H1 (cell line): Measurements from ENCODE around the gene CEBPA. TPM values are rescaled to one million over a fixed set of nuclear protein-coding genes. Genes with fewer than 3 reads are reported as not detected.

ENCODE experiments used
- CTCF ChIA-PET: fragments of 300-600 bp; sonication (Branson Sonifier 250); formaldehyde crosslinking; loops from one replicate; lab custom pipeline; 2021; ENCODE audit not compliant: partially characterized antibody; lab: Charles Lee
- POLR2A ChIA-PET: fragments of 300-600 bp; sonication (Branson Sonifier 250); formaldehyde crosslinking; loops from one replicate; lab custom pipeline; 2021; ENCODE audit warnings: inconsistent platforms; ENCODE audit not compliant: partially characterized antibody; lab: Charles Lee
- DNase-seq, 2 experiments: peaks; one replicate each; pipeline versions ENCODE4 v3.0.0 to v3.0.0-alpha.2; 2010 to 2022; ENCODE audit warnings: low spot score in 2 of 2, low read depth in 1 of 2, mixed read lengths in 1 of 2
- FAIRE-seq: peaks from 2 replicates; lab custom pipeline; 2011; peaks lifted over from hg19 to GRCh38; lab: Jason Lieb, UNC
- H2AFZ ChIP-seq: 2 replicates; pipeline ENCODE4 v1.8.1; 2012; ENCODE audit warnings: low read length, inconsistent platforms
- H2AK5ac ChIP-seq: 2 replicates; pipeline ENCODE4 v1.6.1; 2013; ENCODE audit warnings: low read depth, low read length
- H2BK120ac ChIP-seq: replicated peaks from 2 replicates; pipeline ENCODE3; 2013; ENCODE audit warnings: low read depth, low read length, inconsistent platforms
- H2BK12ac ChIP-seq: 2 replicates; pipeline ENCODE4 v1.6.1; 2013; ENCODE audit warnings: low read depth, low read length
- H2BK15ac ChIP-seq: 2 replicates; pipeline ENCODE4 v1.6.1; 2013; ENCODE audit warnings: low read length
- H2BK20ac ChIP-seq: 2 replicates; pipeline ENCODE4 v1.6.1; 2013; ENCODE audit warnings: low read length
- H2BK5ac ChIP-seq: 2 replicates; pipeline ENCODE4 v1.6.1; 2013; ENCODE audit warnings: low read depth, low read length
- H3K14ac ChIP-seq: 2 replicates; pipeline ENCODE4 v1.6.1; 2013; ENCODE audit warnings: inconsistent platforms; ENCODE audit not compliant: insufficient read length
- H3K18ac ChIP-seq: 2 replicates; pipeline ENCODE4 v1.6.1; 2013; ENCODE audit warnings: low read length; ENCODE audit errors: extremely low read depth
- H3K23ac ChIP-seq: 2 replicates; pipeline ENCODE4 v1.6.1; 2013; ENCODE audit warnings: inconsistent platforms; ENCODE audit not compliant: insufficient read length
- H3K23me2 ChIP-seq: 2 replicates; pipeline ENCODE4 v1.6.1; 2013; ENCODE audit warnings: low read depth, low read length
- H3K27ac ChIP-seq: 2 replicates; pipeline ENCODE4 v1.6.1; 2011; ENCODE audit warnings: low read depth, low read length, inconsistent platforms
- H3K27me3 ChIP-seq, 4 experiments: replicated peaks in 1 of 4; 1 replicate in 1 of 4; 2 replicates in 3 of 4; pipeline versions ENCODE4 v1.6.1 to v1.8.1; 2011 to 2013; ENCODE audit warnings: low read length in 3 of 4, mild to moderate bottlenecking in 3 of 4, inconsistent platforms in 2 of 4, mixed read lengths in 2 of 4, moderate library complexity in 1 of 4; ENCODE audit not compliant: control insufficient read depth in 3 of 4, insufficient read depth in 3 of 4; ENCODE audit errors: extremely low read depth in 1 of 4
- H3K36me3 ChIP-seq, 4 experiments: 2 replicates each; pipeline versions ENCODE4 v1.6.1 to v1.8.1; 2011 to 2013; ENCODE audit warnings: mild to moderate bottlenecking in 4 of 4, low read length in 3 of 4, moderate library complexity in 2 of 4, control low read depth in 1 of 4, inconsistent platforms in 1 of 4; ENCODE audit not compliant: insufficient read depth in 4 of 4, control insufficient read depth in 2 of 4
- H3K4ac ChIP-seq: replicated peaks from 2 replicates; pipeline ENCODE3; 2013; ENCODE audit warnings: low read length, low read depth, mixed read lengths, inconsistent platforms; ENCODE audit not compliant: insufficient read length
- H3K4me1 ChIP-seq, 4 experiments: replicated peaks in 1 of 4; 1 replicate in 1 of 4; 2 replicates in 3 of 4; pipeline versions ENCODE4 v1.6.1 to v1.8.1; 2011 to 2013; ENCODE audit warnings: low read length in 3 of 4, inconsistent platforms in 2 of 4, mixed read lengths in 1 of 4; ENCODE audit not compliant: insufficient read depth in 4 of 4, control insufficient read depth in 3 of 4
- H3K4me2 ChIP-seq, 2 experiments: 2 replicates each; pipeline versions ENCODE4 v1.6.1 to v1.8.1; 2011 to 2013; ENCODE audit warnings: low read depth in 2 of 2, low read length in 2 of 2, control low read depth in 1 of 2, inconsistent platforms in 1 of 2, mild to moderate bottlenecking in 1 of 2; ENCODE audit not compliant: insufficient read depth in 1 of 2
- H3K4me3 ChIP-seq, 4 experiments: fragments of 200-600, 300-600 bp in 1 of 4; sonication (generic), shearing (Covaris generic), sonication (Bioruptor Twin) in 1 of 4; 2 replicates each; pipeline versions ENCODE4 v1.5.1 to v1.8.1; 2011 to 2016; ENCODE audit warnings: low read length in 4 of 4, low read depth in 3 of 4, control low read depth in 2 of 4, inconsistent platforms in 2 of 4, mild to moderate bottlenecking in 2 of 4, mixed read lengths in 1 of 4, moderate library complexity in 1 of 4; ENCODE audit not compliant: insufficient read depth in 2 of 4; ENCODE audit errors: extremely low read depth in 1 of 4
- H3K56ac ChIP-seq: replicated peaks from 2 replicates; pipeline ENCODE3; 2013; ENCODE audit warnings: low read depth, mild to moderate bottlenecking, mixed read lengths, low read length, inconsistent platforms; ENCODE audit not compliant: insufficient read length
- H3K79me1 ChIP-seq: 2 replicates; pipeline ENCODE4 v1.6.1; 2013; ENCODE audit warnings: low read depth, low read length, control low read depth
- H3K79me2 ChIP-seq, 2 experiments: 2 replicates each; pipeline versions ENCODE4 v1.6.1 to v1.8.1; 2012 to 2013; ENCODE audit warnings: low read length in 2 of 2, mild to moderate bottlenecking in 2 of 2, inconsistent platforms in 1 of 2; ENCODE audit not compliant: insufficient read depth in 2 of 2, control insufficient read depth in 1 of 2
- H3K9ac ChIP-seq, 4 experiments: replicated peaks in 1 of 4; 1 replicate in 1 of 4; 2 replicates in 3 of 4; pipeline versions ENCODE4 v1.6.1 to v1.8.1; 2011 to 2013; ENCODE audit warnings: low read depth in 3 of 4, low read length in 3 of 4, control low read depth in 2 of 4, mild to moderate bottlenecking in 2 of 4, moderate library complexity in 2 of 4, inconsistent platforms in 1 of 4; ENCODE audit errors: extremely low read depth in 1 of 4
- H3K9me3 ChIP-seq, 2 experiments: 2 replicates each; pipeline versions ENCODE4 v1.6.1 to v1.8.1; 2012 to 2013; ENCODE audit warnings: mild to moderate bottlenecking in 2 of 2, moderate library complexity in 2 of 2, control low read depth in 1 of 2, inconsistent platforms in 1 of 2, low read depth in 1 of 2, low read length in 1 of 2, mixed read lengths in 1 of 2; ENCODE audit not compliant: insufficient read depth in 2 of 2
- H4K20me1 ChIP-seq, 2 experiments: replicated peaks in 1 of 2; 2 replicates each; pipeline versions ENCODE3 to v1.8.1; 2011 to 2013; ENCODE audit warnings: inconsistent platforms in 2 of 2, low read length in 2 of 2, mild to moderate bottlenecking in 1 of 2; ENCODE audit not compliant: insufficient read depth in 2 of 2, control insufficient read depth in 1 of 2
- H4K5ac ChIP-seq: 2 replicates; pipeline ENCODE4 v1.6.1; 2013; ENCODE audit warnings: low read length, low read depth, mixed read lengths, inconsistent platforms; ENCODE audit not compliant: insufficient read length
- H4K8ac ChIP-seq: 2 replicates; pipeline ENCODE4 v1.8.0; 2013; ENCODE audit warnings: mild to moderate bottlenecking, moderate library complexity, low read length, inconsistent platforms; ENCODE audit not compliant: insufficient read depth; ENCODE audit errors: extremely low read depth
- H4K91ac ChIP-seq: replicated peaks from 2 replicates; pipeline ENCODE3; 2013; ENCODE audit warnings: low read length, mixed read lengths, inconsistent platforms; ENCODE audit not compliant: insufficient read length
- CBX8 ChIP-seq: fragments of 300-800, 300-1000 bp; sonication (generic); IDR thresholded peaks from 2 replicates; pipeline ENCODE4 v1.7.1; 2016; ENCODE audit warnings: low read depth, low read length, borderline replicate concordance
- CHD1 ChIP-seq: IDR thresholded peaks from 2 replicates; pipeline ENCODE4 v1.6.1; 2012; ENCODE audit warnings: low read depth, low read length, improper control_type of control experiment
- CHD2 ChIP-seq: IDR thresholded peaks from 2 replicates; pipeline ENCODE4 v1.6.1; 2012; ENCODE audit warnings: low read length, improper control_type of control experiment
- EGR1 ChIP-seq: IDR thresholded peaks from 2 replicates; pipeline ENCODE4 v1.6.1; 2011; ENCODE audit warnings: low read depth, low read length, borderline replicate concordance
- EZH2 ChIP-seq: fragments of 200-600 bp; sonication (generic); IDR thresholded peaks from 2 replicates; pipeline ENCODE4 v1.7.1; 2012; ENCODE audit warnings: low read depth, mild to moderate bottlenecking, moderate library complexity, low read length, inconsistent platforms; ENCODE audit not compliant: severe bottlenecking
- NANOG ChIP-seq: IDR thresholded peaks from 2 replicates; pipeline ENCODE4 v1.6.1; 2011; ENCODE audit warnings: low read length, low read depth, mild to moderate bottlenecking, inconsistent platforms; ENCODE audit not compliant: insufficient read depth, poor library complexity, severe bottlenecking
- PHF8 ChIP-seq: fragments of 200-600 bp; sonication (generic); conservative IDR thresholded peaks from 2 replicates; pipeline ENCODE4 v1.7.1; 2012; ENCODE audit warnings: low read depth, mild to moderate bottlenecking, inconsistent platforms, low read length, moderate library complexity
- POU5F1 ChIP-seq: IDR thresholded peaks from 2 replicates; pipeline ENCODE4 v1.6.1; 2011; ENCODE audit warnings: low read depth, mild to moderate bottlenecking, low read length, moderate library complexity
- SIRT6 ChIP-seq: IDR thresholded peaks from one replicate; pipeline ENCODE4 v1.7.1; 2012; ENCODE audit warnings: low read length, inconsistent platforms
- SP4 ChIP-seq: IDR thresholded peaks from 2 replicates; pipeline ENCODE4 v1.6.1; 2012; ENCODE audit warnings: low read length, inconsistent platforms
- TAF7 ChIP-seq: optimal IDR thresholded peaks from 2 replicates; pipeline ENCODE3; 2011; ENCODE audit warnings: low read depth, mild to moderate bottlenecking, inconsistent platforms, low read length, moderate library complexity, borderline replicate concordance
- TCF12 ChIP-seq: IDR thresholded peaks from 2 replicates; pipeline ENCODE4 v1.6.1; 2011; ENCODE audit warnings: low read depth, mild to moderate bottlenecking, low read length
- YY1 ChIP-seq: IDR thresholded peaks from 2 replicates; pipeline ENCODE4 v1.6.1; 2011; ENCODE audit warnings: low read depth, mild to moderate bottlenecking, low read length
- WGBS, 2 experiments: shearing (Covaris generic) in 1 of 2; methylation state at CpG; one replicate each; pipeline versions ENCODE4 v1.1.6 to v1.1.7; 2013 to 2015; ENCODE audit warnings: low lambda C conversion rate in 2 of 2, mixed read lengths in 2 of 2, inconsistent platforms in 1 of 2, low coverage in 1 of 2, missing lambda C conversion rate in 1 of 2; ENCODE audit not compliant: insufficient replicate concordance in 2 of 2, insufficient coverage in 1 of 2, insufficient read length in 1 of 2; ENCODE audit errors: extremely low coverage in 1 of 2, missing lambda C conversion rate in 1 of 2; 5-methylcytosine and 5-hydroxymethylcytosine counted together
- polyA plus RNA-seq, 7 experiments: library from polyadenylated mRNA; depleted of rRNA in 3 of 7; stranded (reverse) in 5 of 7; unstranded in 2 of 7; fragments of >200 nt in 5 of 7; fragments of 200-250 nt in 2 of 7; gene quantifications; 1 replicate in 5 of 7; 2 replicates in 1 of 7; 4 replicates in 1 of 7; pipeline versions ENCODE4 v1.2.1 to v1.2.3, GENCODE V29; 2011 to 2013; ENCODE audit warnings: missing spikeins in 2 of 7, mixed read lengths in 2 of 7
- total RNA-seq: library from RNA; stranded (reverse); fragmentation: NEBNext Ultra II Directional; extraction: Animal tissue kit (Norgen Biotek cat#: 25700); gene quantifications from 2 replicates; pipeline ENCODE4 v1.2.1, GENCODE V29; 2021

Gene CEBPA
- total and polyA plus RNA-seq, 2 of the 8 experiments (the other 6 are each of a cell fraction or from before 2014, with no cell fraction given): 2.0 to 2.7 TPM

GRCh38 chr19:33273881-33274662 is 28.3 kb downstream of the CEBPA start:
- Histone ChIP-seq H2BK12ac (peak overlapping the region; percentile 100; the same call in 1 of the 2 replicates), H3K23me2 (no peaks in the 10 kb centered on the region), H2AK5ac (peak overlapping the region; percentile 98), H2AFZ (no peak overlapping the region), H3K9ac (no peak overlapping the region; a peak in 2 of 7 replicates), H3K79me1 (no peaks in the 10 kb centered on the region), H3K9me3 (no peaks in the 10 kb centered on the region), H4K20me1 (no peaks in the 10 kb centered on the region), H3K36me3 (no peaks in the 10 kb centered on the region), H3K4me3 (no peak overlapping the region), H3K18ac (peak overlapping the region; percentile 71), H3K56ac (no peak overlapping the region), H3K23ac (no peak overlapping the region), H2BK20ac (peak overlapping the region; percentile 100), H2BK120ac (peak overlapping the region; percentile 37), H4K91ac (peak overlapping the region; percentile 87), H2BK5ac (peak overlapping the region; percentile 88), H3K14ac (no peak overlapping the region), H4K8ac (no peak overlapping the region), H3K27ac (no peak overlapping the region), H2BK15ac (peak overlapping the region; percentile 100), H3K4me2 (no peak overlapping the region), H3K4me1 (peaks cover 0 to 24% (median 10%) of the 10 kb centered on the region in 4 experiments; a peak in 6 of 7 replicates), H3K4ac (peak overlapping the region; percentile 93), H4K5ac (no peak overlapping the region), H3K79me2 (no peaks in the 10 kb centered on the region), H3K27me3 (no peaks in the 10 kb centered on the region)
- 93% methylated on average over 16 of the region's 16 CpGs; no CpG with 5 or more reads in 1 of the 2 experiments for WGBS, 2 experiments
- ChIA-PET CTCF (interaction anchor here (0.5 to 1.0 kb wide), 3 partner anchors 16 to 126 kb away, joined by 3 to 4 read pairs (median 3); no protein-coding TSS in a partner anchor), POLR2A (interaction anchor here (1.2 to 1.4 kb wide), 3 partner anchors 12 to 100 kb away, joined by 3 to 4 read pairs (median 3); partner anchors contain the start of gene CEBPG)
- DNase-seq (no peak), FAIRE-seq (no peak)
- TF ChIP-seq SIRT6 (no peak), EGR1 (no peak), YY1 (no peak), POU5F1 (no peak), CHD1 (no peak), NANOG (no peak), CHD2 (no peak), CBX8 (no peak), TAF7 (no peak), SP4 (no peak), TCF12 (no peak), EZH2 (no peak), PHF8 (no peak)
